ENCODE results near the gene RNF182.

DNA sequence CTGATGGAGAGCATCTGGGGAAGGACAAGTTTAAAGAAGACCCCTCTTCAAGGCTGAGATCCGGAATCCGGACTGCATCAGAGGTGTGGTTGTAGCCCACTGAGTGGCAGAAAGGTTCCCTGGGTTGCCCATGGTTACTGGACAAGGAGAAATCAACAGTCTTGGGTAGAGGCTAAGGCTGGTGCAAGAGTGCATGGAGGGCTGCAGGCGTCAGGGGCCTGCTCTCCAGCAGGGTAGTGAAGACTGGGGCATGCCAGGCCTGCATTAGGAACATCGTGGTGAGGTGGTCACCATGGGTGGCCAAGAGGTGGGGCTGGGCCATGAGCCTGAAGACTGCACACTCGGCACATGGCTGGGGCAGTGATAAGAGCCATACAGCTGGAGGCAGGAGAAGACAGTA is 91.2 kb downstream of the RNF182 start:
- TF ChIP-seq, protein P1, sequence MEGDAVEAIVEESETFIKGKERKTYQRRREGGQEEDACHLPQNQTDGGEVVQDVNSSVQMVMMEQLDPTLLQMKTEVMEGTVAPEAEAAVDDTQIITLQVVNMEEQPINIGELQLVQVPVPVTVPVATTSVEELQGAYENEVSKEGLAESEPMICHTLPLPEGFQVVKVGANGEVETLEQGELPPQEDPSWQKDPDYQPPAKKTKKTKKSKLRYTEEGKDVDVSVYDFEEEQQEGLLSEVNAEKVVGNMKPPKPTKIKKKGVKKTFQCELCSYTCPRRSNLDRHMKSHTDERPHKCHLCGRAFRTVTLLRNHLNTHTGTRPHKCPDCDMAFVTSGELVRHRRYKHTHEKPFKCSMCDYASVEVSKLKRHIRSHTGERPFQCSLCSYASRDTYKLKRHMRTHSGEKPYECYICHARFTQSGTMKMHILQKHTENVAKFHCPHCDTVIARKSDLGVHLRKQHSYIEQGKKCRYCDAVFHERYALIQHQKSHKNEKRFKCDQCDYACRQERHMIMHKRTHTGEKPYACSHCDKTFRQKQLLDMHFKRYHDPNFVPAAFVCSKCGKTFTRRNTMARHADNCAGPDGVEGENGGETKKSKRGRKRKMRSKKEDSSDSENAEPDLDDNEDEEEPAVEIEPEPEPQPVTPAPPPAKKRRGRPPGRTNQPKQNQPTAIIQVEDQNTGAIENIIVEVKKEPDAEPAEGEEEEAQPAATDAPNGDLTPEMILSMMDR (IDR thresholded peaks at IDR 0.05): no peak
- TF ChIP-seq POLR2A (IDR thresholded peaks at IDR 0.05) (no peak), POLR2AphosphoS5 (IDR thresholded peaks at IDR 0.05) (no peak), EP300 (IDR thresholded peaks at IDR 0.05; ENCODE audit: low read depth) (no peak)

Data from transverse colon (tissue), 4 donors.